GM18502 (cell line): ENCODE results near the gene C6orf58.
"Not testable (repeated sequence)": the region's sequence is repeated elsewhere in the genome, so short reads cannot be mapped to it uniquely, and the experiment has no call there.

Source experiments
- ATAC-seq: cut with Tn5 transposase; IDR thresholded peaks from one replicate; pipeline ENCODE4 v1.9.1; 2021; ENCODE audit warnings: mild to moderate bottlenecking; ENCODE audit not compliant: unreplicated experiment, poor library complexity

C6orf58 gene

GRCh38 chr6:127589135-127589534, 12.2 kb downstream of the C6orf58 start:
- no peak for ATAC-seq

- ATAC-seq, result no peak
Observed at GRCh38 chr6:127590344-127590743, 13.4 kb downstream of the C6orf58 start.

- no peak for ATAC-seq
Observed at GRCh38 chr6:127592964-127593363, 16.0 kb downstream of the C6orf58 start.

- not testable (repeated sequence) for ATAC-seq
Observed at GRCh38 chr6:127593456-127593855, 16.5 kb downstream of the C6orf58 start.

- no peak for ATAC-seq
Observed at GRCh38 chr6:127606131-127606562, 29.2 kb downstream of the C6orf58 start.

- no peak for ATAC-seq
Observed at GRCh38 chr6:127608554-127609270, 31.7 kb downstream of the C6orf58 start.

GRCh38 chr6:127618729-127619128, 41.8 kb downstream of the C6orf58 start:
- no peak for ATAC-seq

- ATAC-seq, result no peak
Observed at GRCh38 chr6:127630800-127631199, 53.8 kb downstream of the C6orf58 start.

GRCh38 chr6:127634178-127634577, 57.2 kb downstream of the C6orf58 start:
- ATAC-seq, result no peak

GRCh38 chr6:127635091-127635490, 58.1 kb downstream of the C6orf58 start:
- ATAC-seq, result no peak

- no peak for ATAC-seq
Observed at GRCh38 chr6:127637830-127638409, 60.9 kb downstream of the C6orf58 start.
